ENCODE measurements around the gene C10orf67.

DNA sequence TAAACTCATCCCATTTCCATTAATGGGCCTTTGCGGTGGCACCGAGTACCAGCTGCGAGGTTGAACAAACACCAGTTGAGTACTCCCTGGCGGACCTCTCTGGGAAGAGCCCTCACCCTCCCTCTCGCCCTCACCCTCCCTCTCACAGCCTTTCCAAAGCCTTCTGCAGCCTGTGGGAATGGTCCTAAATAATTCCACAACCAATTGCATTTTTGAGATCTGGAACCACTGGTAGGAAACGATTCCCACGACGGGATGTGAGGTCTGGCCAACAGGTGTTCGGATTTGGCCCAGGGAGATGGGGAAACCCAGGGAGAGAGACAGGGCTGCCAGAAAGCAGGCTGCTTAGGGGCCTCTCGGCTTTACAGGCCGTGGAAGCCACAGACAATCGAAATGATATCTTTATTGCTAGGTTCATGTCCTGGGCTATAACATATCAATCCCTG lies 147.2 kb downstream of the C10orf67 start:
- TF ChIP-seq EZH2phosphoT487 (IDR thresholded peaks at IDR 0.05; ENCODE audit: insufficient read depth, low read depth) (no peak), EZH2 (IDR thresholded peaks at IDR 0.05; ENCODE audit: insufficient read depth, poor library complexity, severe bottlenecking) (no peak)
